KBM-7 (cell line): ENCODE results near the gene GPC5.

Source experiments
- DNase-seq: peaks from one replicate; pipeline ENCODE4 v3.0.0-alpha.2; 2015
- in situ Hi-C: fragments of 300-500 bp; cut with MboI; formaldehyde crosslinking; loops from 2 replicates; pipeline ENCODE4 v1.14.3; 2020; ENCODE audit warnings: low sequenced_read_pairs, low pct_unique_long_range_greater_than_20kb, mixed read lengths

Gene GPC5

GRCh38 chr13:91572944-91573598 is 174.7 kb downstream of the GPC5 start:
- in situ Hi-C loops: no loop called here

GRCh38 chr13:91574766-91575165 is 176.3 kb downstream of the GPC5 start:
- no peak for DNase-seq

More at GRCh38 chr13:91572944-91573598, 174.7 kb downstream of the GPC5 start:
- no peak for DNase-seq

DNA sequence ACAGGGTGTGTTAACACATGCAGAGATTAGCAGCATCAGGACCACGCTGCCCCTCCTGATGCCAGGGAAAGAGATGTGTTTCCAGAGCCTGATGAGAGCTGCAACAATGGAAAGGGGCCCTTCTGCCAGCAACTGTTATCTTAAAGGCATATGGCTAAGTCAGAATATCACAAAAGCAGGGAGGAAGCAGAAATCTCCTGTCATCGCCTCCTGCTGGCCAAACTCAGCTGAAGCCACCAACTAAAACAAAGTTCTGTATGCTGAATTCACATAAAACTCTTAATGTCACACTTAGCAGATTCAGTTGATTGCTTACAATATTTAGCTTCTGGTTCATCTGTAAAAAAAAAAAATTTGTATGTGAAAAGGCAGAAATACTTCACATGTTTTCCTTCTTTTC is 178.2 kb downstream of the GPC5 start:
- DNase-seq: peak; percentile 39
- in situ Hi-C loops: no loop called here

More at GRCh38 chr13:91574766-91575165, 176.3 kb downstream of the GPC5 start:
- in situ Hi-C loops: no loop called here

DNA sequence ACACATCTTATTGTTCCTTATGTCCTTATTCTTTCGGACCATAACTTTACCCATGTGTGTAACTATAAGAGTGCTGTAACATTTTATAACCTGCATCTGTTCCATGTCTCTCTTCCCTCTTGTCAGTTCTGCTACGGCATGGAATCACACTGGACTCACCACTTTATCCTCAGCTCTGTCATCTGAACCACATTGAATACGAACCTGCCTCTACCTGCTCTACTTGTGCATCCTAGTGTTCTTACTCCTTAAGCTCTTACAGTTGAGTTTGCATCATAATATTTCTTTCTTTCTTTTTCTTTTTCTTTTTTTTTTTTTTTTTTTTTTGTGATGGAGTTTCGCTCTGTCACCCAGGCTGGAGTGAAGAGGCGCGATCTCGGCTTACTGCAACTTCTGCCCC is 180.9 kb downstream of the GPC5 start:
- in situ Hi-C loops: no loop called here
- no peak for DNase-seq

GRCh38 chr13:91580749-91581148 is 182.3 kb downstream of the GPC5 start:
- in situ Hi-C loops: no loop called here
- no peak for DNase-seq

DNA sequence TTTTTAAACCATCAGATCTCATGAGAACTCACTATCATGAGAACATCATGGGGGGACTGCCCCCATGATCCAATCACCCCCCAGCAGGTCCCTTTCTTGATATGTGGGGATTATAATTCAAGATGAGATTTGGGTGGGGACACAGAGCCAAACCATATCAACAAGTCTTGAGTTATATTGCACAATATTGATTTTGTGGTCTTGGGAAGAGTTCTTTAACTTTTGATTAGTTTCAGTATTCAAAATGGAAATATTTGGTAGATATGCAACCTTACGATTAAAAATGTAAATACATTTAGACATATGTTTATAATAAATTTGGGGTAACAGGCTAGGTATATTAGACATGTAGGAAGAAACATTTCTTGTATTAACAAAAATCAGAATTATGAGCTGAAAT is 188.2 kb downstream of the GPC5 start:
- in situ Hi-C loops: no loop called here

DNA sequence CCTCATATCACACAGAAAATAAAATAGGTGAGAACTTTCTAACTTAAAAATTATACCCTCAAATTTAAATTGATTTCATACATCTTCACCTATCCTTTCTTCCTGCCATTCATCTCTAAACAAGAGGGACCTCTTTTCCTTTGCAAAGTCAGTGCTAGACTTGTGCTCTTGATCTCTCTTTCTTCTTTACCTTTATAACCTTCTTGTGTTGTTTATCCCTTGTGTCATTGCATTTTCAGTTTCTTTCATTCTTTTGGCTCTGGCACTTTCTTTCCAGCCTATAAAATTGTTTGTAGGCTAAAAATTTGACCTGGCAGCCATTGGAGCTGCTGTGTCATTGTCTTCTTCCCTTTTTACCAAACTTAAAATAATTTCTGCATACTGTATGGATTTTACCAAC is 190.1 kb downstream of the GPC5 start:
- DNase-seq: no peak
- in situ Hi-C loops: no loop called here

More for the DNA sequence above, 188.2 kb downstream of the GPC5 start:
- no peak for DNase-seq

DNA sequence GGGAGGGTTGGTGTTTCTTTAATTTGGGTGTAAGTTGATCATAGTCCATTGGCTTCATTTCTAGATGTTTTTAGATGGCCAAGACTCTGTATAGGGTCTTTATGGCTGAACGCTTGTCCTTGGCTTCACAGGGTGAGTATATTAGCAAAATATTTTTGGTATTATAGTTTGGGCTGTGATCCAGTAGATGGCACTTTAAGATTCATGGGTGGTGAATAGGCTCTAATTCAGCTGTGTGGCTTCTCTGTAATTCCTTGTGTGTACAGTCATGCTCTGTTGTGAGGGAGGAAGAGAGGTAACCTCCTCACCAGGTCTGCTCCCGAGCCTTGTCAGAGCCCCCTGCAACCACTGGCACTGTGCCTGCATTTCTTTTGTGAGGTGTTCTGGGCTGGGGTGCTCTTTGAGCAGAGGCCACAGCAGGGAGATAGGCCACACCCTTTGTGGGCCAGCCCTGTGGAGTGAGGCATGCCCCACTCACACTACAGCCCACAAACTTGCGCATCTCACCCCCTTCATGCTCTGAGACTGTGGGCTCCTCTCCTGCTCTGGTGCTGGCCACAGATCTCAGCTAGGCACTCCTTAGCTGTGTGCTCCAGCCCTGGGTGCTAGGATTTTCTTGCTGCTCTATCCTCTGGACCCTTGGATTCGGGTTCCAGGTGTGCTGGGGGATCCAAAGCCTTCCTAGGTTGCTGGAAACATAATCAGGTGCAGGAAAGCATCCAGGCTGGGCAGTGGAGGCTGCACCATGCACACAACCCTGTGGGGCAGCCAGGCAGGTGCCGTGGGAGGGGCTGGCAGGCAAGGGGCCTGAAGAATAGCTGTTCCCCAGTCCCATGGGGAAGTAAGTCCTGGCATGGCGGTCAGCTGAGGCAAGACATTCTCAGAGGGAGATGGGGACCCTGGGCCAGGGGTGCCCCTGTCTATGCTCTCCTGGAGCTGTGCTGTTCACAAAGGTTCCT is 193.9 kb downstream of the GPC5 start:
- DNase-seq: no peak
- in situ Hi-C loops: no loop called here

DNA sequence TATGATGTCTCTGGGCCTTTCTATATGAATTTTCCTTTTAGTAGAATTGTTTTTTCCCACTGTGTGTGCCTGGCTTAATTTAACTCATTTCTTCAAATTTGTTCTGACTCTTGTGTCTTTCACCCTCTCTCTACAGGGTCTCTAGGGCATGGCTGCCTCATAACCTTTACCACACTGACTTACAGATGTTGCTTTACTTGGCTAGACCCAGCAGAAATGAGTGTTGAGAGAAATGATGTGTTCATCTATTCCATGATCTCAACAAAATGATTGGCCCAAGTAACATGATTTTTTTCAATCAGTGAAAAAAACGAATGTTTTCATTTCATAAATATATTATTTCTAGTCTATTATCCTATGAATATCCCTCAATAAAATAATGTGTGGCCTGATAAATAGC is 195.0 kb downstream of the GPC5 start:
- DNase-seq: no peak
- in situ Hi-C loops: no loop called here

- in situ Hi-C loops: no loop called here
Measured at GRCh38 chr13:91594061-91594460, 195.6 kb downstream of the GPC5 start.

DNA sequence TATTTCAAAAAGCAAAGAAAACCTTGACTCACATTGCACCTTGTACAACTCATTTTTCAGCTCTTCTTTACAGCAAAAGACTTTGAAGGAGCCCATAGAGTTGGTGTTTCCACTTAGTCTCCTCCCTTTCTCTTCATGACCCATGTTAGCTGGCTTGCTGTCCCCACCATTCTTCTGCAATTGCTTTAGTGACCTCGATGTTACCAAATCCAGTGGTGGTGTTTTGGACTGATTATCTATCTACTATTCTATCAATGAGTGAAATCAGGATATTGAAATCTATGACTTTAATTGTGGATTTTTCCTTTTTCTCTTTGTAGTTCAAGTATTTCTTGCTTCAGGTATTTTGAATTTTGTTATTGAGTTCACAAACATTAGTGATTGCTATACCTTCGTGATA is 197.3 kb downstream of the GPC5 start:
- in situ Hi-C loops: no loop called here
- DNase-seq: no peak

More at GRCh38 chr13:91594061-91594460, 195.6 kb downstream of the GPC5 start:
- no peak for DNase-seq

GRCh38 chr13:91596842-91597241 is 198.4 kb downstream of the GPC5 start:
- in situ Hi-C loops: no loop called here

DNA sequence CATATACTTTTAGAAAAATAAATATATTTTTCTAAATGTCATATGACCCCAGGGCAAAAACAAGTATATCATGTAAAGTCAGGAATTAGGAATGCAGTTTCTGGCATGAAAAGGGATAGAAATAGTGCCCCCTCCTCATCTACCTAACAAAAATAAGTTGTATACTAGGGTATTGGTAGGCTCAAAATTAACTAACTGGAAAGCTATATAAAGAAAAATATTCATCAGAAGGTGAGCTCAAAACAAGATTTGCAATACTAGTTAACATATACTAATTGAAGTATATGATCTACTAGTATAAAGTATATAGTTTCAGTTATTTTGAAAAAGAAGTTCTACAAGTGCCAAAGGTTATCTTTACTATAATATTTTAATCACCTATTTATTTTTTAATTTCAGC is 200.2 kb downstream of the GPC5 start:
- no peak for DNase-seq
- in situ Hi-C loops: no loop called here

More at GRCh38 chr13:91596842-91597241, 198.4 kb downstream of the GPC5 start:
- DNase-seq: no peak

GRCh38 chr13:91601273-91601672 is 202.9 kb downstream of the GPC5 start:
- in situ Hi-C loops: no loop called here

DNA sequence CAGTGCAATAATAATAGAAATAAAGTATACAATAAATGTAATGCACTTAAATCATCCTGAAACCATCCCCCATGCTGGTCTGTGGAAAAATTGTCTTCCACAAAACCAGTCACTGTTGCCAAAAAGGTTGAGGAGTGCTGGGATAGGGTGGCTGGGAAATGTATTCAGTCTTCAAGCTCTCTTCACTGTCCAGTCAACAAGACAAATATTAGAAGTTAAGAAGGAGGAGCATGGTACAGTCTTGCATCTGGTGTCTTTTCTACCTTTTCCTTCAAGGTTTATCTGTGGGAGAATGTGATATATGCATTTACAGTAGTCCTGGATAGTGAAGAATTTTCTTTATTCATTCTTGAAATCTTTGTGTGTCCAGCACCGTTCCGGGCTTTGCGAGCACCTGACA is 203.4 kb downstream of the GPC5 start:
- no peak for DNase-seq
- in situ Hi-C loops: no loop called here

More at GRCh38 chr13:91601273-91601672, 202.9 kb downstream of the GPC5 start:
- DNase-seq: no peak

- DNase-seq: no peak
Measured at GRCh38 chr13:91609353-91609752, 210.9 kb downstream of the GPC5 start.

GRCh38 chr13:91618315-91618714 is 219.9 kb downstream of the GPC5 start:
- in situ Hi-C loops: no loop called here
- no peak for DNase-seq

More at GRCh38 chr13:91609353-91609752, 210.9 kb downstream of the GPC5 start:
- in situ Hi-C loops: no loop called here

- no peak for DNase-seq
- in situ Hi-C loops: no loop called here
Measured at GRCh38 chr13:91620670-91621141, 222.3 kb downstream of the GPC5 start.

DNA sequence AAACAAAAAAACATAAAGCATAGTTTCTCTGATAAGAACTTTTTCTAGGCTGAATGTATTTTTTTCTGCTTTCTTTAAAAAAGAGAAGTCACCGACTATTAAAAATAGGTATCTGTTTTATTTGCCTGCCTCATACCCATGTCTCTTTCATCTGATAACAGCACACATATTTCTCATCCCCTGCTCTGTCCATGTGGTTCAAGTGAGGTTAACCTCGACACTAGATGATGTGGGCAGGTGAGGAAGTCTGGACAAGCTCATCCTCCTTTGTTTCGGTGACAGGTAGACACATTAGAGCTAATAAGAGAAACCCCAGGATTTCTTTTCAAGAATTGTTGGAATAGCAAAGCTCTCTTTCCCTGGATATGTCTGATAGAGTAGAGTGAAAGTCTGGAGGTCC is 222.7 kb downstream of the GPC5 start:
- in situ Hi-C loops: no loop called here
- no peak for DNase-seq

DNA sequence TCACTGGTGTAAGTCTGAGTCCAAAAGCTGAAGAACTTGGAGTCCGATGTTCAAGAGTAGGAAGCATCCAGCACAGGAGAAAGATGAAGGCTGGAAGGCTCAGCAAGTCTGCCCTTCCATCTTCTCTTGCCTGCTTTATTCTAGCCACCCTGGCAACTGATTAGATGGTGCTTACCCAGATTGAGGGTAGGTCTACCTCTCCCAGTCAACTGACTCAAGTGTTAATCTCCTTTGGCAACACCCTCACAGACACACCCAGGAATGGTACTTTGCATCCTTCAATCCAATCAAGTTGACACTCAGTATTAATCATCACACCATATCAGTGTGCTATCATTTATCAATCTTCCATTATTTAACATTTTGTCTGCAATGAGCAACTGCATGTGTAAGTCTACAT is 223.5 kb downstream of the GPC5 start:
- in situ Hi-C loops: no loop called here
- no peak for DNase-seq
